ENCODE results near the gene TK2. TPM values are rescaled to one million over a fixed set of nuclear protein-coding genes. Genes with fewer than 3 reads are reported as not detected.

Gene TK2
- total and polyA plus RNA-seq, 9 of the 15 experiments (the other 6 are each of a cell fraction or from before 2014, with no cell fraction given) = 1.1 to 10.2 (median 5.3) TPM

DNA sequence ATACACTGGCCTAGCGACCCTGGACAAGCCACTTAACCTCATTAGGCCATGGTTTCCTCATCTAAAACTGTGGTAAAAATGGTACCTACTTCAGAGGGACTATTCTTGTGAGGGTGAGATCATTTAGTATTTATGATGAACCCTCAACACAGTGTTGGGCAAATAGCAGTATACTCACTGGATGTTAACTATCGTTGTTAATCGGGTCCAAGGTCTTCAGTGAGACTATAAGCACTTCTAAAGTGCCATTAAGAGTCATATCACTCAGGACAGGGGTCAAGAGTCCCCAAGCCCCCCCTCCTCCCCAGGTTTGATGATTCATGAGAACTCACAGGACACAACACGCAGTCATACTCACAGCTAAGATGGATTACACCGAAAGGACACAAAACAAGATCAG, 11.0 kb downstream of the TK2 start:
- in situ Hi-C loops (cut with MboI) = no loop called here
- Histone ChIP-seq H4K20me1 (replicated peaks; ENCODE audit: control insufficient read depth, insufficient read depth, low read length) (no peaks in the 10 kb centered on the region), H3K27me3 (ENCODE audit: control insufficient read depth in 2 of 2, insufficient read depth in 2 of 2, low read length in 2 of 2) (no peaks in the 10 kb centered on the region), H3K9me3 (replicated peaks; ENCODE audit: control insufficient read depth, insufficient read depth, low read depth, low read length) (no peaks in the 10 kb centered on the region), H3K4me1 (replicated peaks in 1 of 2; ENCODE audit: control insufficient read depth in 2 of 2, insufficient read depth in 2 of 2, low read length in 2 of 2) (peaks cover 0 to 9% of the 10 kb centered on the region in 2 experiments; a peak in 2 of 5 replicates), H3K9ac (ENCODE audit: insufficient read depth in 1 of 2, low read depth in 2 of 2, low read length in 2 of 2) (no peak overlapping the region), H3K27ac (ENCODE audit: extremely low read depth, low read depth, low read length) (no peak overlapping the region), H2AFZ (ENCODE audit: low read depth, low read length) (no peak overlapping the region), H3K36me3 (ENCODE audit: control insufficient read depth, insufficient read depth, low read length) (peaks cover 3% of the 10 kb centered on the region; the same call in 1 of the 3 replicates), H3K9me1 (ENCODE audit: control insufficient read depth, insufficient read depth, low read length) (no peaks in the 10 kb centered on the region), H3K79me2 (ENCODE audit: control insufficient read depth, insufficient read depth, low read length) (no peaks in the 10 kb centered on the region), H3K4me3 (no peak overlapping the region), H3K4me2 (ENCODE audit: insufficient read depth, low read length) (no peak overlapping the region)
- DNase-seq (ENCODE audit: extremely low read depth in 1 of 4, low spot score in 3 of 4) (no peak), ATAC-seq (no peak), FAIRE-seq (no peak)
- ChIA-PET POLR2A (interaction anchor here (0.6 to 1.1 kb wide), 2 partner anchors 9 to 19 kb away, joined by 3 to 6 read pairs; no protein-coding TSS in a partner anchor), CTCF (ENCODE audit: low intra/inter-chr PET ratio) (no interaction called here)
- BruUV-seq (replicated peaks) = no TSS peak
- TF ChIP-seq CHAMP1 (IDR thresholded peaks at IDR 0.05) = no peak
- TF ChIP-seq, protein P1, sequence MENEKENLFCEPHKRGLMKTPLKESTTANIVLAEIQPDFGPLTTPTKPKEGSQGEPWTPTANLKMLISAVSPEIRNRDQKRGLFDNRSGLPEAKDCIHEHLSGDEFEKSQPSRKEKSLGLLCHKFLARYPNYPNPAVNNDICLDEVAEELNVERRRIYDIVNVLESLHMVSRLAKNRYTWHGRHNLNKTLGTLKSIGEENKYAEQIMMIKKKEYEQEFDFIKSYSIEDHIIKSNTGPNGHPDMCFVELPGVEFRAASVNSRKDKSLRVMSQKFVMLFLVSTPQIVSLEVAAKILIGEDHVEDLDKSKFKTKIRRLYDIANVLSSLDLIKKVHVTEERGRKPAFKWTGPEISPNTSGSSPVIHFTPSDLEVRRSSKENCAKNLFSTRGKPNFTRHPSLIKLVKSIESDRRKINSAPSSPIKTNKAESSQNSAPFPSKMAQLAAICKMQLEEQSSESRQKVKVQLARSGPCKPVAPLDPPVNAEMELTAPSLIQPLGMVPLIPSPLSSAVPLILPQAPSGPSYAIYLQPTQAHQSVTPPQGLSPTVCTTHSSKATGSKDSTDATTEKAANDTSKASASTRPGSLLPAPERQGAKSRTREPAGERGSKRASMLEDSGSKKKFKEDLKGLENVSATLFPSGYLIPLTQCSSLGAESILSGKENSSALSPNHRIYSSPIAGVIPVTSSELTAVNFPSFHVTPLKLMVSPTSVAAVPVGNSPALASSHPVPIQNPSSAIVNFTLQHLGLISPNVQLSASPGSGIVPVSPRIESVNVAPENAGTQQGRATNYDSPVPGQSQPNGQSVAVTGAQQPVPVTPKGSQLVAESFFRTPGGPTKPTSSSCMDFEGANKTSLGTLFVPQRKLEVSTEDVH (IDR thresholded peaks at IDR 0.05; ENCODE audit: low read depth, partially characterized antibody) = no peak
- TF ChIP-seq, protein P2, sequence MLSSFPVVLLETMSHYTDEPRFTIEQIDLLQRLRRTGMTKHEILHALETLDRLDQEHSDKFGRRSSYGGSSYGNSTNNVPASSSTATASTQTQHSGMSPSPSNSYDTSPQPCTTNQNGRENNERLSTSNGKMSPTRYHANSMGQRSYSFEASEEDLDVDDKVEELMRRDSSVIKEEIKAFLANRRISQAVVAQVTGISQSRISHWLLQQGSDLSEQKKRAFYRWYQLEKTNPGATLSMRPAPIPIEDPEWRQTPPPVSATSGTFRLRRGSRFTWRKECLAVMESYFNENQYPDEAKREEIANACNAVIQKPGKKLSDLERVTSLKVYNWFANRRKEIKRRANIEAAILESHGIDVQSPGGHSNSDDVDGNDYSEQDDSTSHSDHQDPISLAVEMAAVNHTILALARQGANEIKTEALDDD (IDR thresholded peaks at IDR 0.05) = no peak
- TF ChIP-seq TARDBP (IDR thresholded peaks at IDR 0.05) = no peak
- no peak for TF ChIP-seq NUFIP1 (IDR thresholded peaks at IDR 0.05; ENCODE audit: partially characterized antibody)
- no peak for TF ChIP-seq RFX7 (CRISPR knock-in tag; IDR thresholded peaks at IDR 0.05)
- no peak for TF ChIP-seq PHTF2 (CRISPR knock-in tag; IDR thresholded peaks at IDR 0.05)
- TF ChIP-seq RBM22 (IDR thresholded peaks at IDR 0.05; ENCODE audit: low read depth, low read length, poor library complexity, severe bottlenecking) = no peak
- TF ChIP-seq NFATC3 (IDR thresholded peaks at IDR 0.05) = no peak
- no peak for TF ChIP-seq HMGXB4 (CRISPR knock-in tag; IDR thresholded peaks at IDR 0.05)
- WGBS (ENCODE audit: insufficient coverage, low coverage, missing lambda C conversion rate) = 47% methylated on average over 5 of the region's 5 CpGs
- intact Hi-C loops (cut with micrococcal nuclease) = no loop called here
